HEK293T (cell line): ENCODE data around the gene C16orf96.

Source experiments
- CTCF ChIA-PET: fragments of 350-600 bp; formaldehyde crosslinking; extraction: SDS; loops from one replicate; lab custom pipeline; 2021; ENCODE audit warnings: antibody characterized with exemption, inconsistent platforms; lab: Yijun Ruan, JAX
- POLR2A ChIA-PET: fragments of 350-600 bp; formaldehyde crosslinking; extraction: SDS; loops from one replicate; lab custom pipeline; 2020; ENCODE audit warnings: antibody characterized with exemption, inconsistent platforms; lab: Yijun Ruan, JAX
- DNase-seq: peaks from one replicate; pipeline ENCODE4 v3.0.0; 2012; ENCODE audit warnings: mixed read lengths; ENCODE audit errors: extremely low spot score
- ARNT ChIP-seq: fragments of 450-650 bp; IDR thresholded peaks from 2 replicates; pipeline ENCODE4 v1.6.1; 2017; ENCODE audit warnings: mild to moderate bottlenecking
- BHLHE40 ChIP-seq: fragments of 450-650 bp; IDR thresholded peaks from 2 replicates; pipeline ENCODE4 v1.6.1; 2016; ENCODE audit warnings: mild to moderate bottlenecking, moderate library complexity, borderline replicate concordance
- CTBP1 ChIP-seq: fragments of 450-650 bp; IDR thresholded peaks from 2 replicates; pipeline ENCODE4 v1.6.1; 2016; ENCODE audit warnings: borderline replicate concordance
- ELF4 ChIP-seq: fragments of 450-650 bp; IDR thresholded peaks from 2 replicates; pipeline ENCODE4 v1.6.1; 2017; ENCODE audit warnings: antibody characterized with exemption
- FOXA1 ChIP-seq: fragments of 450-650 bp; IDR thresholded peaks from 2 replicates; pipeline ENCODE4 v1.6.1; 2016; ENCODE audit warnings: mild to moderate bottlenecking
- FOXK2 ChIP-seq: fragments of 450-650 bp; IDR thresholded peaks from 2 replicates; pipeline ENCODE4 v1.6.1; 2016; ENCODE audit warnings: mild to moderate bottlenecking
- FOXM1 ChIP-seq: fragments of 450-650 bp; IDR thresholded peaks from 2 replicates; pipeline ENCODE4 v1.6.1; 2017; ENCODE audit warnings: mild to moderate bottlenecking, borderline replicate concordance
- HDGF ChIP-seq: fragments of 450-650 bp; IDR thresholded peaks from 2 replicates; pipeline ENCODE4 v1.6.1; 2017; ENCODE audit warnings: antibody characterized with exemption, borderline replicate concordance
- L3MBTL2 ChIP-seq: fragments of 450-650 bp; conservative IDR thresholded peaks from 2 replicates; pipeline ENCODE4 v1.6.1; 2016; ENCODE audit warnings: mild to moderate bottlenecking
- LEF1 ChIP-seq: fragments of 450-650 bp; IDR thresholded peaks from 2 replicates; pipeline ENCODE4 v1.6.1; 2017; ENCODE audit warnings: mild to moderate bottlenecking, borderline replicate concordance
- NFRKB ChIP-seq: fragments of 450-650 bp; IDR thresholded peaks from 2 replicates; pipeline ENCODE4 v1.6.1; 2016; ENCODE audit warnings: mild to moderate bottlenecking, moderate library complexity
- PKNOX1 ChIP-seq: fragments of 450-650 bp; IDR thresholded peaks from 2 replicates; pipeline ENCODE4 v1.6.1; 2016
- SP1 ChIP-seq: fragments of 450-650 bp; IDR thresholded peaks from 2 replicates; pipeline ENCODE4 v1.6.1; 2017
- SUZ12 ChIP-seq: fragments of 450-650 bp; IDR thresholded peaks from 2 replicates; pipeline ENCODE4 v1.6.1; 2016; ENCODE audit warnings: mild to moderate bottlenecking
- TARDBP ChIP-seq: fragments of 450-650 bp; IDR thresholded peaks from 2 replicates; pipeline ENCODE4 v1.6.1; 2016
- ZNF384 ChIP-seq: fragments of 450-650 bp; IDR thresholded peaks from 2 replicates; pipeline ENCODE4 v1.6.1; 2016

The C16orf96 gene

GRCh38 chr16:4511441-4512082 is 44.6 kb upstream of the C16orf96 start:
- CTCF ChIA-PET, result interaction anchor here (0.6 kb wide), 1 partner anchor 21 kb away, joined by 3 read pairs; no protein-coding TSS in a partner anchor
- POLR2A ChIA-PET, result no interaction called here
- peak; percentile 71 for DNase-seq
- TF ChIP-seq FOXA1 (no peak), ZNF384 (no peak), PKNOX1 (no peak), TARDBP (no peak), L3MBTL2 (no peak), ARNT (no peak), BHLHE40 (no peak), CTBP1 (no peak), SUZ12 (no peak), ELF4 (no peak), FOXM1 (no peak), HDGF (no peak), SP1 (no peak), NFRKB (no peak), FOXK2 (no peak), LEF1 (no peak)

- DNase-seq, result no peak
- ChIA-PET CTCF (no interaction called here), POLR2A (no interaction called here)
- TF ChIP-seq BHLHE40 (no peak), CTBP1 (no peak), SP1 (no peak), L3MBTL2 (no peak), HDGF (no peak), LEF1 (no peak), TARDBP (no peak), NFRKB (no peak), ELF4 (no peak), SUZ12 (no peak)
These were observed 43.7 kb upstream of the C16orf96 start for GRCh38 chr16:4512473-4512872.

- ChIA-PET POLR2A (no interaction called here), CTCF (no interaction called here)
- DNase-seq, result no peak
- TF ChIP-seq PKNOX1 (no peak), FOXA1 (no peak)
These were observed 42.9 kb upstream of the C16orf96 start for GRCh38 chr16:4513086-4513860.

GRCh38 chr16:4513881-4514280 is 42.3 kb upstream of the C16orf96 start:
- CTCF ChIA-PET, result no interaction called here
- DNase-seq, result no peak
- TF ChIP-seq BHLHE40 (no peak), CTBP1 (no peak), FOXA1 (no peak), ELF4 (no peak), FOXK2 (no peak), FOXM1 (no peak), LEF1 (no peak), PKNOX1 (no peak), ARNT (no peak), TARDBP (no peak), L3MBTL2 (no peak), HDGF (no peak), NFRKB (no peak), SUZ12 (no peak), SP1 (no peak), ZNF384 (no peak)
- POLR2A ChIA-PET, result no interaction called here

- ChIA-PET POLR2A (no interaction called here), CTCF (interaction anchor here (1.1 kb wide), 1 partner anchor 72 kb away, joined by 3 read pairs; no protein-coding TSS in a partner anchor)
- DNase-seq, result no peak
- TF ChIP-seq FOXK2, result no peak
- TF ChIP-seq HDGF, result no peak
- TF ChIP-seq FOXM1, result no peak
- TF ChIP-seq TARDBP, result no peak
- no peak for TF ChIP-seq LEF1
- no peak for TF ChIP-seq L3MBTL2
- TF ChIP-seq BHLHE40, result no peak
- TF ChIP-seq SUZ12, result no peak
- TF ChIP-seq FOXA1, result no peak
These were observed 41.5 kb upstream of the C16orf96 start for GRCh38 chr16:4514606-4515005.

GRCh38 chr16:4515611-4516233 is 40.4 kb upstream of the C16orf96 start:
- ChIA-PET POLR2A (no interaction called here), CTCF (no interaction called here)

More at GRCh38 chr16:4515611-4516233, 40.4 kb upstream of the C16orf96 start:
- DNase-seq, result no peak
- TF ChIP-seq CTBP1 (no peak), NFRKB (no peak), L3MBTL2 (no peak), LEF1 (no peak), BHLHE40 (no peak), TARDBP (no peak), FOXM1 (no peak), SP1 (no peak), ARNT (no peak), HDGF (no peak), PKNOX1 (no peak), FOXA1 (no peak), ELF4 (no peak), SUZ12 (no peak), FOXK2 (no peak), ZNF384 (no peak)
